Rectal smooth muscle tissue (tissue), 1 donor: ENCODE data around the gene WNK1.

Experiments used
- H3K27ac ChIP-seq: one replicate; pipeline ENCODE4 v1.7.0; 2013; ENCODE audit warnings: low read depth, low read length, inconsistent platforms
- H3K27me3 ChIP-seq: one replicate; pipeline ENCODE4 v1.7.0; 2013; ENCODE audit warnings: low read length; ENCODE audit not compliant: control insufficient read depth, insufficient read depth
- H3K36me3 ChIP-seq: one replicate; pipeline ENCODE4 v1.7.0; 2013; ENCODE audit warnings: low read length; ENCODE audit not compliant: control insufficient read depth, insufficient read depth
- H3K4me1 ChIP-seq: one replicate; pipeline ENCODE4 v1.7.0; 2013; ENCODE audit warnings: low read length; ENCODE audit not compliant: control insufficient read depth, insufficient read depth
- H3K4me3 ChIP-seq: one replicate; pipeline ENCODE4 v1.7.0; 2013; ENCODE audit warnings: low read length
- H3K9ac ChIP-seq: one replicate; pipeline ENCODE4 v1.7.0; 2013; ENCODE audit warnings: low read length

WNK1 gene

DNA sequence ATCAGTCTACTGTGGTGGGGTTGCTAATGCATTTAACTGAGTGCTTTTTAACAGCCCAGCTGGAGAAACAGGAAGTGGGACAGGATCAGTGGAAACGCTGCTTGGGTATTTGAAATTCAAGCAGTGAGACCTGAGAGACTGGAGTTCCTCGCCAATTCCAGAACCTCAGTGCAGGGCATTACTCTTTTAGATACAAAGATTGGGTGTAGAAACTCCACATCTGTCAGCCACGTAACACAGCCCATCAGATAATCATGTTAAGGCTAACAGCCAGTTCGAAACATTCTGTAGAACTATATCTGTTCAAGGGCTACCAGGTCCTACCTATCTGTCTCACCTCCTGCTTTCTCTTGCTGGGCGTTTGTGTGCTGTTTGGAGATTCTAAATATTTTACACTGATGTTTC is 151.6 kb downstream of the WNK1 start:
- Histone ChIP-seq H3K9ac (no peak overlapping the region), H3K4me3 (no peak overlapping the region), H3K27me3 (no peaks in the 10 kb centered on the region), H3K27ac (no peak overlapping the region), H3K4me1 (no peaks in the 10 kb centered on the region), H3K36me3 (peaks cover 50% of the 10 kb centered on the region)

DNA sequence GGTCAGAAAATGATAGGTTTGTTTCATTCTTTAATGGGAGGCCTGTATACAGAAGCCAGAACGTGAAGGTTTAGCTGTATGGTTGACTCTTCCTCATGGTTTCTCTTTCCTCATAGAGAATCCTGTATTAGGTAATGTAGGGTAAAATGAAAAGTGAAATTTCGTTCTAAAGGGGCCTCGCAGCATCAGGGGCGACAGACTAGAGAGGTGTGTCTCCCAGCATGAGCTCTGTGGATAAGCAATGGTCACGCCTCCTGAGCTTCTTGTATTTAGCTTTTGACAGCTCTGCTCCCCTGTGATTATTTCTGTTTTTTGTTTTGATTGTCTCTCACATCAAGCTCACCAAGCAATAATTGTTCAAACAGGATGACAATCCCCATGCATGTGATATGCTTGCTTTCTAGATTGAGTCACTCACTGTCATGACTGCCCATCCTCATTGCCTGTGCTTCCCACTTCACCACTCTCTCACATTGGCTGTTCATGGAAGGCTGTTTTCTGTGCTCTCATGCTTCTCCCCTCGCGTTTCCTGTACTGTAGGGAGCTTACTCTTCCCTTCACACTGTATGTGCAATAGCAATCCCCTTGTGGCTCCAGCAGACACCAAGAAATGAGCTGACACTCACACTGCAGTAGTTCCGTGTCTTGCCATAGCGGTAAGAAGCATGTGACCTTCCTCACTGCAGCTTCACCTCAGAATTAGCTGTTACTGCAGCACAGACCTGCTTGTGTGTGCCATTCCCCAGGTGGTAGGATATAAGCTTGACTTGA is 153.1 kb downstream of the WNK1 start:
- Histone ChIP-seq H3K4me3 (no peak overlapping the region), H3K4me1 (no peaks in the 10 kb centered on the region), H3K27me3 (no peaks in the 10 kb centered on the region), H3K27ac (no peak overlapping the region), H3K36me3 (peaks cover 44% of the 10 kb centered on the region), H3K9ac (no peak overlapping the region)

GRCh38 chr12:906062-906585 is 153.7 kb downstream of the WNK1 start:
- Histone ChIP-seq H3K4me1 (no peaks in the 10 kb centered on the region), H3K27ac (no peak overlapping the region), H3K27me3 (no peaks in the 10 kb centered on the region), H3K4me3 (no peak overlapping the region), H3K36me3 (peaks cover 40% of the 10 kb centered on the region), H3K9ac (no peak overlapping the region)

DNA sequence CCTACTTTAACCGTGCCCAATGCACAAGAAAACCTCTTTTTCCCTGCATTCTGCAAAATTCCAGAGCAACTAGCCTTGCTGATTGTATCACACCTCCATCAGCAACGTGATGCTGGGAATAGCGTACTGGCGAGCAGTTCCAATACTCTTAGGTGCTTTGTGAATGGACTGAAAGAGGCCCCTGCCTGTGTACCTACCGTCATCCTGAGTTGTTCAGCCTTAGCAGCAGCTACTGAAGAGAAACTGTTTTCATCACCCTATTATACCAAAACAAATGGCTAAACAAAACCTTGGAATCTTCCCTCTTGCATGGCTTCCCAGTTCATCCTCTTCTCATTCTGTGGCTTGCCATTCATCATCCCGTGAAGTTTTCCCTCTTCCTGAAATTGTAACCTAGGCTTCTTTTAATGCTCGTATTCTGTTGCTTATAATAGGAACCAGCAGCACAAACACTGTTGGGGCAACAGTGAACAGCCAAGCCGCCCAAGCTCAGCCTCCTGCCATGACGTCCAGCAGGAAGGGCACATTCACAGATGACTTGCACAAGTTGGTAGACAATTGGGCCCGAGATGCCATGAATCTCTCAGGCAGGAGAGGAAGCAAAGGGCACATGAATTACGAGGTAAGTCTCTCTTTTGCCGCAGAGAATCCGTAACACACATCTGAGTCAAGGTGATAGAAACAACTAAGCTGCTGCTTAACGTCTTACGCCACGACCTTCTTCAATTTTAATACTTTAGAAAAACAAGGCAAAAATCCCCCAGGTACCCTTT is 155.2 kb downstream of the WNK1 start:
- H3K9ac ChIP-seq = no peak overlapping the region
- no peak overlapping the region for H3K4me3 ChIP-seq
- H3K27me3 ChIP-seq = no peaks in the 10 kb centered on the region
- H3K4me1 ChIP-seq = no peaks in the 10 kb centered on the region
- H3K27ac ChIP-seq = no peak overlapping the region
- H3K36me3 ChIP-seq = peaks cover 27% of the 10 kb centered on the region

DNA sequence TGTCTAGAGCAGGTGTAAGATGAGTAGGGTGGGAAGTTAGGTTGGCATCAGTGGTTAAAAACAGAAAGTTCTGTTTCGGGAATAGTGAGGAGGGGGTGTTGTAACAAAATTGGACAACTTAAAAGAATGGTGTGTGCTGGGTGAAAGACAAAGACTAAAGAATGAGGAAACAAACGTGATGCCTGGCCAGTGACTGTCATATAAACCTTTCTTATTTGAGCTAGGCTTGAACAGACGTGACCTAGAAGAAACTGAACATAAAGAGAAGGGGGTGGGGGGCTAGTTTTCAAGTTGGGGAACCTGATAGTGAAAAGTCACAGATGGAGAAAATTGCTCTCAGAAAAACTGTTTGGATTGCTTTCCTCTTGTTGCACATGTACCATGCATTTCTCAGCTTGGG is 157.5 kb downstream of the WNK1 start:
- H3K36me3 ChIP-seq = peaks cover 26% of the 10 kb centered on the region

DNA sequence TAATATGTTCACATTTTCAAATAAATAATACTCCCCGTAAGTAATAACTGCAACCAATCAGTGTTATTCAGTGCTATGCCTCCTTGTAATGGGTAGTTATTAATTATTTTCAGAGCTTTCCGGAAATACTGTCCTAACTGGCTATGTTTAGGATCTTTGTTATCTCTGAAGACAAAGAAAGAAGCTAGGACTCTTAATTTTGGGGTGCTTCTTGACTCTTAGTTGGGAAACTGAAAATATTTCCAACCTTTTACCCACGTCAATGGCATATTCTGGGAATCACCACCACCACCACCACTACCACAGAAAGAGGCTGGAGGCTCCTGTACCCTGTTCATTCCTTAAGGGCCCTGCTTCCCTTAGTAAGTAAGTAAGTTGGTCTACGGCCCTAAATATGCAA is 158.0 kb downstream of the WNK1 start:
- H3K9ac ChIP-seq = no peak overlapping the region
- no peaks in the 10 kb centered on the region for H3K4me1 ChIP-seq
- no peak overlapping the region for H3K4me3 ChIP-seq
- no peaks in the 10 kb centered on the region for H3K27me3 ChIP-seq
- H3K36me3 ChIP-seq = peaks cover 28% of the 10 kb centered on the region
- no peak overlapping the region for H3K27ac ChIP-seq

More for the DNA sequence above, 157.5 kb downstream of the WNK1 start:
- no peak overlapping the region for H3K9ac ChIP-seq
- H3K27ac ChIP-seq = no peak overlapping the region
- H3K4me3 ChIP-seq = no peak overlapping the region
- H3K4me1 ChIP-seq = no peaks in the 10 kb centered on the region
- no peaks in the 10 kb centered on the region for H3K27me3 ChIP-seq

GRCh38 chr12:911191-911826 is 158.9 kb downstream of the WNK1 start:
- H3K9ac ChIP-seq = no peak overlapping the region
- no peak overlapping the region for H3K27ac ChIP-seq
- no peaks in the 10 kb centered on the region for H3K4me1 ChIP-seq

GRCh38 chr12:912466-913235 is 160.3 kb downstream of the WNK1 start:
- Histone ChIP-seq H3K4me1 (no peaks in the 10 kb centered on the region), H3K36me3 (peaks cover 21% of the 10 kb centered on the region), H3K4me3 (no peak overlapping the region), H3K9ac (no peak overlapping the region), H3K27me3 (no peaks in the 10 kb centered on the region), H3K27ac (no peak overlapping the region)

More at GRCh38 chr12:911191-911826, 158.9 kb downstream of the WNK1 start:
- H3K27me3 ChIP-seq = no peaks in the 10 kb centered on the region
- no peak overlapping the region for H3K4me3 ChIP-seq
- H3K36me3 ChIP-seq = peaks cover 25% of the 10 kb centered on the region

- no peaks in the 10 kb centered on the region for H3K27me3 ChIP-seq
- H3K27ac ChIP-seq = no peak overlapping the region
- no peak overlapping the region for H3K9ac ChIP-seq
- H3K4me3 ChIP-seq = no peak overlapping the region
- no peaks in the 10 kb centered on the region for H3K4me1 ChIP-seq
- peaks cover 17% of the 10 kb centered on the region for H3K36me3 ChIP-seq
These were observed 161.7 kb downstream of the WNK1 start for GRCh38 chr12:913919-914698.

DNA sequence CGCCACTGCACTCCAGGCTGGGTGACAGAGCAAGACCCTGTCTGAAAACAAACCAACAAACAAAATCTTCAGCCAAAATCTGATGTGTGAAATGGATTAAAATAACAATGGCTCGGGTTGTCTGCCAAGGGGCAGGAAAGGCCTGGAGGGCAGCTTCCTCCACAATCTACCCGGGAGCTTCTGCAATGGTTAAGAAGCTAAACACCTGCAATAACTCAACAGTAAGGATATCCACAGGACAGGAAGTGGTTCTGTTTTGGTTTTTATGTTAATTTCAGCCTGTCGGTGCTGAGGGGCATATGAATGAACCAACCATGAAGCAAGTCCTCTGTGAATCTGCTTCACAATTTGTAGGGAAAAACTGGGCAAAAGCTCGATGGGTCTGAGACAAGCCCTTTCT is 162.7 kb downstream of the WNK1 start:
- H3K9ac ChIP-seq = no peak overlapping the region
- H3K4me3 ChIP-seq = no peak overlapping the region
- no peak overlapping the region for H3K27ac ChIP-seq
- H3K27me3 ChIP-seq = no peaks in the 10 kb centered on the region
- H3K36me3 ChIP-seq = peaks cover 17% of the 10 kb centered on the region
- H3K4me1 ChIP-seq = no peaks in the 10 kb centered on the region

GRCh38 chr12:916240-916639 is 163.9 kb downstream of the WNK1 start:
- Histone ChIP-seq H3K36me3 (peaks cover 14% of the 10 kb centered on the region), H3K27me3 (no peaks in the 10 kb centered on the region), H3K27ac (no peak overlapping the region), H3K9ac (no peak overlapping the region), H3K4me1 (no peaks in the 10 kb centered on the region), H3K4me3 (no peak overlapping the region)
